ENCODE data around the gene HIRIP3. TPM values are rescaled to one million over a fixed set of nuclear protein-coding genes. Genes with fewer than 3 reads are reported as not detected.

HIRIP3 gene
- total and polyA plus RNA-seq, 2 donors from 2014 or later = 16.0 to 18.7 TPM

DNA sequence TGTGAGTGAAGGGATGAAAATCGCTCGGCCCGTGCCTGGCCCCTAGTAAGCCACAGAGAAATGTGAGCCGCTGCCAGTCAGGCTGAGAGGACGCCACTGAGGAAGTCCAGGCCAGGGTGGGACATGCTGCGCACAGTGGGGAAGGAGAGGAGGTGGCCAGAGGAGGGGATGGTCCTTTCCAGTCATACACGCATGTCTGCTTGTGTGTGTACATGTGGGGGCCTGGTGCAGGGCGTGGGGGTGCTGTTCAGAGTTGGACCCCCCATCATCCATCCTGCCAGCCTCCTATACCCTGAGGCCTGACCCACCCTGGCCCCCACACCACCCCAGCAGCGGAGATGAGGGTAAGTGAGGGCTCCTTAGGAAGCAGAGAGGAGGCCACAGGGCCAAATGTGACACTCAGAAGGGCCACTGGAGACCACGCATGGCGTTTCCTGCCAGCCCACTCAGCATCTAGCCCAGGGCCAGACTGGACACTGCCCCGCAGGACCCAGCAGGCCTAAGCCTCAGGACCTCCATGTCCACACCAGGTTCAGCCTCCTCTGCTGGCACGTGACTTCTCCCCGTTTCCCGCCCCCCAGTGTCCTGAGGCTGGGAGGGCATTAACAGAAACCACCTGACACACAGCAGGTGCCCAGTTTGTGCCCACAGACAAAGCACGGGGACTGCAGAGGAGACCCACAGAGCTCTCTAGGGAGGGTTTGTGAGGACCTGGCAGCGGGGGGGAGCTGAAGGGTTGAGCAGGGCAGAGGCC, 8.4 kb upstream of the HIRIP3 start:
- FAIRE-seq = no peak
- H3K4me3 ChIP-seq (ENCODE audit: low read length in 3 of 3) = no peak overlapping the region
- no peaks in the 10 kb centered on the region for H3K27me3 ChIP-seq (ENCODE audit: control insufficient read depth, insufficient read depth, low read length)
- H3K27ac ChIP-seq (ENCODE audit: low read depth in 2 of 2, low read length in 2 of 2) = no peak overlapping the region
- intact Hi-C loops (cut with DNase I) = no loop called here
- no peaks in the 10 kb centered on the region for H3K9me3 ChIP-seq (ENCODE audit: control insufficient read depth in 2 of 3, insufficient read depth in 1 of 3, low read length in 3 of 3)
- no peak overlapping the region for H3K9ac ChIP-seq (ENCODE audit: low read length in 3 of 3)
- TF ChIP-seq, protein P1, sequence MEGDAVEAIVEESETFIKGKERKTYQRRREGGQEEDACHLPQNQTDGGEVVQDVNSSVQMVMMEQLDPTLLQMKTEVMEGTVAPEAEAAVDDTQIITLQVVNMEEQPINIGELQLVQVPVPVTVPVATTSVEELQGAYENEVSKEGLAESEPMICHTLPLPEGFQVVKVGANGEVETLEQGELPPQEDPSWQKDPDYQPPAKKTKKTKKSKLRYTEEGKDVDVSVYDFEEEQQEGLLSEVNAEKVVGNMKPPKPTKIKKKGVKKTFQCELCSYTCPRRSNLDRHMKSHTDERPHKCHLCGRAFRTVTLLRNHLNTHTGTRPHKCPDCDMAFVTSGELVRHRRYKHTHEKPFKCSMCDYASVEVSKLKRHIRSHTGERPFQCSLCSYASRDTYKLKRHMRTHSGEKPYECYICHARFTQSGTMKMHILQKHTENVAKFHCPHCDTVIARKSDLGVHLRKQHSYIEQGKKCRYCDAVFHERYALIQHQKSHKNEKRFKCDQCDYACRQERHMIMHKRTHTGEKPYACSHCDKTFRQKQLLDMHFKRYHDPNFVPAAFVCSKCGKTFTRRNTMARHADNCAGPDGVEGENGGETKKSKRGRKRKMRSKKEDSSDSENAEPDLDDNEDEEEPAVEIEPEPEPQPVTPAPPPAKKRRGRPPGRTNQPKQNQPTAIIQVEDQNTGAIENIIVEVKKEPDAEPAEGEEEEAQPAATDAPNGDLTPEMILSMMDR (IDR thresholded peaks at IDR 0.05; ENCODE audit: borderline replicate concordance, extremely low read depth, insufficient read depth) = no peak
- peaks cover 0 to 6% (median 3%) of the 10 kb centered on the region in 3 donors for H3K36me3 ChIP-seq (ENCODE audit: control insufficient read depth in 2 of 3, insufficient read depth in 3 of 3, low read length in 3 of 3)
- no peaks in the 10 kb centered on the region for H3K4me1 ChIP-seq (ENCODE audit: control insufficient read depth in 2 of 3, insufficient read depth in 2 of 3, low read depth in 1 of 3, low read length in 3 of 3)
- DNase-seq = no peak

DNA sequence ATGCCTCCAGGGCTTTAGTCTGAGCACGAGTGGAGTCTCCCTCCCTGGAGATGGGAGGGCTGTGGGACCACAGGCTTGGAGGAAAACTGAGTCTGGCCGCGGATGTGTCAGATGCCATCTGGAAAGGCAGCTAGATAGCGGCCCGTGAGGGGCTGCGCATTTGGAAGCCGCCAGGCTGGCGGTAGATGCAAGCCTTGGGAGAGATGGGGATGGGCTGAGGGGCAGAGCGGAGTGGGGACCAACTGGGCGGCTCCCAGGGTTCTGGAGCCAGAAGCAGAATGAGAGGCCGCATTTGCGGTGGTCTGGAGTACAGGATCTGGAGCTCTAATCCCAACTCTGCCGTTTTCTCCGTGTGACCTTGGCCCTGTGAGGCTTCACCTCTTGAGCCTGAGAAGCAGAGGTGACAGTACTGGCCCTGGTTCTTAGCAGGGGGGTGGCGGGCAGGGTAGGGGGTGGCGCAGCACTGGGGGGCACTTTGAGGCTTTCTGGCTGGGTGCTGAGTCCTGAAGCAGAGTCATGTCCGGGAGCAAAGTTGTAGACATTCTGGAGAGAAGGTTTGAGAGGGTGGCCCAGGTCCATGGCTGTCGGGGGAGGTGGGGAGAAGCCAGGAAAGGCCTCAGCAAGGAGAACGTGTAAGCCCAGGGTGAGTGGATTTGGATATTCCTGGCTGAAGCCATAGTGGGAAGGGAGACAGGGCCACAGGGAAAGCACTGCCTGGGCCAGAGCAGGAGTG, 7.4 kb upstream of the HIRIP3 start:
- H3K27me3 ChIP-seq (ENCODE audit: control insufficient read depth, insufficient read depth, low read length) = no peaks in the 10 kb centered on the region
- intact Hi-C loops (cut with DNase I) = no loop called here
- TF ChIP-seq, protein P1 (IDR thresholded peaks at IDR 0.05; ENCODE audit: borderline replicate concordance, extremely low read depth, insufficient read depth) = no peak
- no peaks in the 10 kb centered on the region for H3K9me3 ChIP-seq (ENCODE audit: control insufficient read depth in 2 of 3, insufficient read depth in 1 of 3, low read length in 3 of 3)
- no peak for DNase-seq
- no peak for FAIRE-seq
- no peak overlapping the region for H3K9ac ChIP-seq (ENCODE audit: low read length in 3 of 3)
- H3K4me1 ChIP-seq (ENCODE audit: control insufficient read depth in 2 of 3, insufficient read depth in 2 of 3, low read depth in 1 of 3, low read length in 3 of 3) = no peaks in the 10 kb centered on the region
- no peak overlapping the region for H3K4me3 ChIP-seq (ENCODE audit: low read length in 3 of 3)
- H3K27ac ChIP-seq (ENCODE audit: low read depth in 2 of 2, low read length in 2 of 2) = no peak overlapping the region
- peaks cover 0 to 6% (median 3%) of the 10 kb centered on the region in 3 donors for H3K36me3 ChIP-seq (ENCODE audit: control insufficient read depth in 2 of 3, insufficient read depth in 3 of 3, low read length in 3 of 3)

DNA sequence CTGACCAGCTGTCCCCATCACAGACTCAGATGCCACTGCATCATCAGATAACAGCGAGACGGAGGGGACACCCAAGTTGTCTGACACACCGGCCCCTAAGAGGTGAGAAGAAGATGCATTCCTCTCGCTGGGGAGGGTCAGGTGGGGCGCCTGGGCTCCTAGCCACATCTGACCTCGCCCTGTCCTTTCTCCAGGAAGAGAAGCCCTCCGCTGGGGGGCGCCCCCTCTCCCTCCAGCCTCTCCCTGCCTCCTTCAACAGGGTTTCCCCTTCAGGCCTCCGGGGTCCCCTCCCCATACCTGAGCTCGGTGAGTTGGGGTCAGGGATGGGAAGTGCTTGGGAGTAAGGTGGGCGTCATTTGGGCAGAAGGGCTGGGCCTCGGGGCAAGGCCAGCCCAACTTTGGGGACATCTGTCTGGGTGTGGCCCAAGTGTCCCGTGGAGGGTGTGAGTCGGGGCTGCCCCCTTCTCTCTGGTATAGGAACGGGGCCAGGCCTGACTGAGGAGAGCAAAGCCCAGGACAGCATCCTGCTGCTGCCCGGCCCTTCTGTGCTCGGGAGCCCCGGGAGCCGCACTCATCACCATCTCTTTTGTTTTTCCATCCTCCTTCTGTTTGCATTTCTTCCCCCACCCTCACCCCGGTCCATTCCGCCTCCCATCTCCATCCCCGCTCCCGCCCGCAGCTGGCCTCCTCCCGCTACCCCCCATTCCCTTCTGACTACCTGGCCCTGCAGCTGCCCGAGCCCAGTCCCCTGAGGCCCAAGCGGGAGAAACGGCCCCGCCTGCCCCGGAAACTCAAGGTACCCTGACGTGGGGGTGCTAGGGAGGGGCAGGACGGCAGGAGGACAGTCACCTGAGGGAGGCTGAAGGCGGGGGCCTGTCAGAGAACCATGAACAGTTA, 5.6 kb upstream of the HIRIP3 start:
- Histone ChIP-seq H3K4me3 (ENCODE audit: low read length in 3 of 3) (no peak overlapping the region), H3K9ac (ENCODE audit: low read length in 3 of 3) (no peak overlapping the region), H3K9me3 (ENCODE audit: control insufficient read depth in 2 of 3, insufficient read depth in 1 of 3, low read length in 3 of 3) (no peaks in the 10 kb centered on the region), H3K27me3 (ENCODE audit: control insufficient read depth, insufficient read depth, low read length) (no peaks in the 10 kb centered on the region), H3K27ac (ENCODE audit: low read depth in 2 of 2, low read length in 2 of 2) (no peak overlapping the region), H3K4me1 (ENCODE audit: control insufficient read depth in 2 of 3, insufficient read depth in 2 of 3, low read depth in 1 of 3, low read length in 3 of 3) (peaks cover 0 to 7% (median 5%) of the 10 kb centered on the region in 3 donors), H3K36me3 (ENCODE audit: control insufficient read depth in 2 of 3, insufficient read depth in 3 of 3, low read length in 3 of 3) (peaks cover 0 to 6% (median 3%) of the 10 kb centered on the region in 3 donors)
- DNase-seq = no peak
- TF ChIP-seq, protein P1 (IDR thresholded peaks at IDR 0.05; ENCODE audit: borderline replicate concordance, extremely low read depth, insufficient read depth) = no peak
- FAIRE-seq = no peak
- intact Hi-C loops (cut with DNase I) = no loop called here

Measured in kidney (tissue), 14 donors.